Measurements from ENCODE around the gene GPATCH2. TPM values are rescaled to one million over a fixed set of nuclear protein-coding genes. Genes with fewer than 3 reads are reported as not detected.

Gene GPATCH2
- total and polyA plus RNA-seq, 10 of the 15 experiments (the other 5 are each of a cell fraction or from before 2014, with no cell fraction given) = 3.2 to 12.2 (median 5.4) TPM

DNA sequence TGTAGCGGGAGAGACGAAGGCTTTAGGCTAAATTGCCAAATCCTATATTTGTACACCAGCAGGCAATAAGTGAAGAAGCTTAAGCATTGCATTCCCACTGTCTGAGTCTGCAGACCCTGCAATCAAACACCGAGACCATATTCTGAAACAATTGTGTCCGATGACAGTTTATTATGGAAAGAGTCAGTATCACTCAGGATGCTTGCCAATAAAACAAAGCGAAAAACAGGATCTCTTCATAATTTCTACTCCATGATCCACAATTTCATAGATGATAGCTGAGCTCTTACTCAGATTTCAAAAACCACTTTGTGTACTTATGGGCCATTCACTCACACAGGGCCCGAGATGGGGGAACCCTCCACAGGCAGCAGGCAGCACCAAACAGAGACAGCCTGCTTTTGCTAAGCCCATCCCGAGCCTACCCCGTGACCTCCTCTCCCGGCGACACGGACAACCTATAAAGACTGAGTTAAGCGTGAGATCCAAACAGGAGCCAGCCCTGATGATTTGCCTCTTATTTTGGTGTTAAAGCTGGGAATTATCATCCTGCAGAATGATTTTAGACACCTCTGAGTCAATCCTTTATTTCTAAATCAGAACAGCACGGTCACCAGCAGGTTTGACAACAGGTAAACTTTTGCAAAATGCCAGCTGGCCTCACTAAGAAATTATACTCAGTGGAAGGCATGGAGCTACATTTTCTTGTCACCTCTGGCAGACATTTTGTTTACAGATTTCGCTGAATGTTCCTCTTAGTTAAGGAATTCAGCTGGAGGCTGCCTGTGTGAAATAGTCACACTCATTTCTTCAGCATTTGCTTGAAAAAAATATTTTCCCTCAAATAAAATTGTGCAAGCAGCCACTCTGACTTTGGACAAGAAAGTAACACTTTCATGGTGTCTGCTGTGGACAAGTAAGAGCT is 212.4 kb downstream of the GPATCH2 start:
- Histone ChIP-seq H3K4me3 (no peak overlapping the region), H3K9ac (ENCODE audit: control insufficient read depth, insufficient read depth, low read length) (no peak overlapping the region), H3K27ac (ENCODE audit: control insufficient read depth, insufficient read depth) (no peak overlapping the region), H3K4me2 (ENCODE audit: control insufficient read depth, insufficient read depth) (no peak overlapping the region), H2AFZ (ENCODE audit: control insufficient read depth, low read depth, low read length) (no peak overlapping the region), H3K27me3 (replicated peaks in 1 of 2; ENCODE audit: control insufficient read depth in 2 of 2, insufficient read depth in 2 of 2, low read length in 1 of 2) (no peaks in the 10 kb centered on the region; a peak in 1 of 4 replicates), H3K79me2 (ENCODE audit: control insufficient read depth, insufficient read depth, low read length) (no peaks in the 10 kb centered on the region), H3K4me1 (ENCODE audit: control insufficient read depth, insufficient read depth, low read length) (no peaks in the 10 kb centered on the region), H4K20me1 (ENCODE audit: control insufficient read depth, insufficient read depth) (no peaks in the 10 kb centered on the region), H3K36me3 (ENCODE audit: control insufficient read depth in 2 of 2, insufficient read depth in 2 of 2, low read length in 1 of 2) (no peaks in the 10 kb centered on the region), H3K9me3 (replicated peaks; ENCODE audit: control insufficient read depth, insufficient read depth, low read length) (no peaks in the 10 kb centered on the region)
- ChIA-PET POLR2A (no interaction called here), SMC1A (ENCODE audit: uncharacterized antibody, unreplicated experiment) (interaction anchor here (1.4 kb wide), 1 partner anchor 9 kb away, joined by 7 read pairs; no protein-coding TSS in a partner anchor), RAD21 (ENCODE audit: unreplicated experiment) (no interaction called here), CTCF (no interaction called here)
- BruUV-seq (replicated peaks) = no TSS peak
- FAIRE-seq (no peak), DNase-seq (ENCODE audit: low read depth, low spot score) (no peak), ATAC-seq (no peak)
- intact Hi-C loops (cut with micrococcal nuclease; ENCODE audit: unreplicated experiment) = no loop called here
- in situ Hi-C loops (cut with MboI) = no loop called here
- WGBS (ENCODE audit: insufficient coverage, insufficient replicate concordance, low lambda C conversion rate, missing lambda C conversion rate) = 45% methylated on average over 14 of the region's 14 CpGs
- TF ChIP-seq EGR1 (IDR thresholded peaks at IDR 0.05; ENCODE audit: borderline replicate concordance in 1 of 2, low read depth in 2 of 2, low read length in 2 of 2) (no peak), CHD1 (IDR thresholded peaks at IDR 0.05; ENCODE audit: low read depth, low read length) (no peak), RB1 (IDR thresholded peaks at IDR 0.05; ENCODE audit: borderline replicate concordance) (no peak), MTA2 (IDR thresholded peaks at IDR 0.05; ENCODE audit: low read depth) (no peak), MTA3 (IDR thresholded peaks at IDR 0.05; ENCODE audit: borderline replicate concordance, low read length) (no peak), BRCA1 (IDR thresholded peaks at IDR 0.05; ENCODE audit: low read depth, low read length) (no peak), ZBTB40 (IDR thresholded peaks at IDR 0.05; ENCODE audit: borderline replicate concordance) (no peak), CHD4 (IDR thresholded peaks at IDR 0.05) (no peak), SIX5 (IDR thresholded peaks at IDR 0.05; ENCODE audit: low read depth, low read length, severe bottlenecking) (no peak), NRF1 (conservative IDR thresholded peaks at IDR 0.05; ENCODE audit: low read depth, low read length) (no peak), E2F4 (IDR thresholded peaks at IDR 0.05; ENCODE audit: low read depth, low read length) (no peak), SP1 (IDR thresholded peaks at IDR 0.05; ENCODE audit: low read depth, low read length) (no peak), ZNF592 (IDR thresholded peaks at IDR 0.05) (no peak), MXI1 (IDR thresholded peaks at IDR 0.05; ENCODE audit: low read depth, low read length) (no peak)

Data from GM12878 (cell line).